Ascending aorta (tissue), 2 donors: ENCODE data around the gene HDAC10. TPM values are rescaled to one million over a fixed set of nuclear protein-coding genes. Genes with fewer than 3 reads are reported as not detected.

Source experiments
- DNase-seq, 2 donors: peaks; one replicate each; pipeline ENCODE4 v3.0.0-alpha.2; 2019; ENCODE audit warnings: low spot score in 2 of 2
- H3K27ac ChIP-seq, 2 donors: fragments of 200-600 bp; sonication (generic); one replicate each; pipeline ENCODE4 v1.5.1; 2016 to 2017; ENCODE audit warnings: mild to moderate bottlenecking in 1 of 2
- H3K27me3 ChIP-seq: fragments of 200-600 bp; sonication (generic); one replicate; pipeline ENCODE4 v1.5.1; 2017
- H3K36me3 ChIP-seq, 2 donors: fragments of 200-600 bp; sonication (generic); one replicate each; pipeline ENCODE4 v1.5.1; 2016
- H3K4me1 ChIP-seq, 2 donors: fragments of 200-600 bp; sonication (generic); one replicate each; pipeline ENCODE4 v1.5.1; 2016 to 2017; ENCODE audit warnings: mild to moderate bottlenecking in 1 of 2
- H3K4me3 ChIP-seq, 2 donors: fragments of 200-600 bp; sonication (generic); one replicate each; pipeline ENCODE4 v1.5.1; 2016 to 2017; ENCODE audit warnings: mild to moderate bottlenecking in 1 of 2
- H3K9me3 ChIP-seq, 2 donors: fragments of 200-600 bp; sonication (generic); one replicate each; pipeline ENCODE4 v1.5.1; 2016
- intact Hi-C: fragments of 100-400 bp; cut with DNase I; formaldehyde crosslinking; loops from one replicate; pipeline ENCODE4 v1.15.1; 2023
- total RNA-seq: library from RNA; depleted of rRNA; stranded (reverse); fragments of >200 nt; gene quantifications from one replicate; pipeline ENCODE4 v1.1.0, GENCODE V29; 2016
- TF ChIP-seq, protein P1 (sequence below), 3 experiments: fragments of 200-600 bp in 2 of 3; fragments of 450-650 bp in 1 of 3; sonication (generic) in 2 of 3; IDR thresholded peaks; one replicate each; pipeline ENCODE4 v1.5.1; 2016 to 2019; ENCODE audit warnings: antibody characterized with exemption in 3 of 3, mild to moderate bottlenecking in 1 of 3, moderate library complexity in 1 of 3

The HDAC10 gene
- total RNA-seq, 1 donor from 2014 or later = 73.2 TPM

DNA sequence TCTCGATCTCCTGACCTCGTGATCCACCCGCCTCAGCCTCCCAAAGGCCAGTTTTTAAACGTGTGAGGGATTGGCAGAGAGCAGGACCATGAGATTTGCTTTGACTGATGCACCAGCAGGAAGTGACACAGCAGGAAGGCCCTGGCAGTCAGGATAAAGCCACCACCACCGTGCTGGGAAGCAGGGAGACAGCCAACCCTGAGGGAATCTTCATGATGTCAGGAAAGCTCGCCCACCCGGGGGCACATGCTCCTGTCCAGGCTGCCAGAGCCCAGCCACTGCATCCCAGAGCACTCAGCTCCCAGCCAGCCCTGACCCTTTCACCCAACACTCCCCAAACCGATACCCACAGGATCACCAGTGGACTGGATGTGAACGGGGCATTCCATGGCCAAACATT lies 12.3 kb downstream of the HDAC10 start:
- TF ChIP-seq, protein P1, sequence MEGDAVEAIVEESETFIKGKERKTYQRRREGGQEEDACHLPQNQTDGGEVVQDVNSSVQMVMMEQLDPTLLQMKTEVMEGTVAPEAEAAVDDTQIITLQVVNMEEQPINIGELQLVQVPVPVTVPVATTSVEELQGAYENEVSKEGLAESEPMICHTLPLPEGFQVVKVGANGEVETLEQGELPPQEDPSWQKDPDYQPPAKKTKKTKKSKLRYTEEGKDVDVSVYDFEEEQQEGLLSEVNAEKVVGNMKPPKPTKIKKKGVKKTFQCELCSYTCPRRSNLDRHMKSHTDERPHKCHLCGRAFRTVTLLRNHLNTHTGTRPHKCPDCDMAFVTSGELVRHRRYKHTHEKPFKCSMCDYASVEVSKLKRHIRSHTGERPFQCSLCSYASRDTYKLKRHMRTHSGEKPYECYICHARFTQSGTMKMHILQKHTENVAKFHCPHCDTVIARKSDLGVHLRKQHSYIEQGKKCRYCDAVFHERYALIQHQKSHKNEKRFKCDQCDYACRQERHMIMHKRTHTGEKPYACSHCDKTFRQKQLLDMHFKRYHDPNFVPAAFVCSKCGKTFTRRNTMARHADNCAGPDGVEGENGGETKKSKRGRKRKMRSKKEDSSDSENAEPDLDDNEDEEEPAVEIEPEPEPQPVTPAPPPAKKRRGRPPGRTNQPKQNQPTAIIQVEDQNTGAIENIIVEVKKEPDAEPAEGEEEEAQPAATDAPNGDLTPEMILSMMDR (IDR thresholded peaks at IDR 0.05) = no peak
- no peak overlapping the region for H3K4me3 ChIP-seq
- no peak overlapping the region for H3K27ac ChIP-seq
- H3K36me3 ChIP-seq = peaks cover 22 to 29% of the 10 kb centered on the region in 2 donors
- DNase-seq = no peak
- no peaks in the 10 kb centered on the region for H3K9me3 ChIP-seq
- intact Hi-C loops = no loop called here
- peaks cover 8 to 26% of the 10 kb centered on the region in 2 donors for H3K4me1 ChIP-seq
- no peaks in the 10 kb centered on the region for H3K27me3 ChIP-seq

DNA sequence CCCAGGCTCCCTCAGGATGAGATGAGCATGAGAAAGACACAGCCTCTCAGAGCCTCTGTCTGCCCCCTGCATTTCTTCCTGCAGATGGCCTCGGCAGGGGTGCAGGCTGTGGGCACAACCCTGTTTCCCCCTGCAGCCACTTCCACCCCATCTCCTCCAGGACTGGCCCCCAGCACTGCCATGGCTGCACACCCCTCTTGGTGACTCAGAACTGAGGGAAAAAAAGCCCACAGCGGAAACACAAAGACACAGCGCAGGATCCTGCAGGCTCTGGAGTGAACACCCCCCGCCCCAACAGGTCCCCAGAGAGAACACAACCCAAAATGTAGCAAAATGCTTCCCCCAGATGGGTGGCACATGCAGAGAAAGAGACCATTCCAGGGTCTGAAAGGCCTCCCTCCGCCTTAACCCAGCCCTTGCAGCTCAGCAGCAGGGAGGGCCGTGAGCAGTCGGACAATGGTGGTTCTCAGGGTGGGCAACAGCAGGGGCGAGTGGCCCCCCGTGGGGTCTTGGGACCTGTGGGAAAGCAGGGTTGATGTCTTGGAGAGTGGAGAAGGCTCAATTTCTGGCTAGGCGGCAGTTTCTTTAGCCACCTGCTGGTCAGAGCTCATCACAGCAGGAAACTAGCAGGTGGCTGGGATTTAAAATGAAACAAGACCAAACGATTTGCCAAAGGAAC lies 14.2 kb downstream of the HDAC10 start:
- TF ChIP-seq, protein P1 (IDR thresholded peaks at IDR 0.05) = no peak
- peaks cover 29 to 31% of the 10 kb centered on the region in 2 donors for H3K36me3 ChIP-seq

DNA sequence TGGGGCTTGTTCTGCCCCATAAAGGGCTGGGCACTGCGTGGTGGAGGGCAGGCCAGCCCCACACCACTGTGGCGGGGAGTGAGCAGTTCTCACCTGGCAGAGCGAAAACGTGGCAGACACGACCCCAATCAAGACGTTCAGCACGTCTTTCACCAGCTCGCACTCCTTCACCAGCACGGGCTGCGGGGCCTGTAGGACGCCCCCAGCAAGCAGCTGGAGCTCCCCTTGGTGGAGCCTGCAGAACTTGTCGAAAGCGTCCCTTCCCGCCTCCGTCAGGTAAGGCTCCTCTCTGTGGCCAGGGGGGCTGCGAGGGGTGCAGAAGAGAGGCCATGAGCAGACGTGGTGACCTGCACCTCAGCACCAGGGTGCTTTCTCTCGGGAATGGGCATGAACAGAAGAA lies 17.8 kb downstream of the HDAC10 start:
- DNase-seq = no peak
- Histone ChIP-seq H3K9me3 (no peaks in the 10 kb centered on the region), H3K27ac (no peak overlapping the region), H3K27me3 (no peaks in the 10 kb centered on the region), H3K4me3 (no peak overlapping the region), H3K4me1 (no peaks in the 10 kb centered on the region), H3K36me3 (peaks cover 29 to 32% of the 10 kb centered on the region in 2 donors)
- intact Hi-C loops = no loop called here
- TF ChIP-seq, protein P1 (IDR thresholded peaks at IDR 0.05) = no peak

More for the DNA sequence above, 14.2 kb downstream of the HDAC10 start:
- intact Hi-C loops = no loop called here
- Histone ChIP-seq H3K4me1 (peaks cover 0 to 9% of the 10 kb centered on the region in 2 donors), H3K9me3 (no peaks in the 10 kb centered on the region), H3K4me3 (no peak overlapping the region), H3K27ac (no peak overlapping the region), H3K27me3 (no peaks in the 10 kb centered on the region)
- DNase-seq = no peak

DNA sequence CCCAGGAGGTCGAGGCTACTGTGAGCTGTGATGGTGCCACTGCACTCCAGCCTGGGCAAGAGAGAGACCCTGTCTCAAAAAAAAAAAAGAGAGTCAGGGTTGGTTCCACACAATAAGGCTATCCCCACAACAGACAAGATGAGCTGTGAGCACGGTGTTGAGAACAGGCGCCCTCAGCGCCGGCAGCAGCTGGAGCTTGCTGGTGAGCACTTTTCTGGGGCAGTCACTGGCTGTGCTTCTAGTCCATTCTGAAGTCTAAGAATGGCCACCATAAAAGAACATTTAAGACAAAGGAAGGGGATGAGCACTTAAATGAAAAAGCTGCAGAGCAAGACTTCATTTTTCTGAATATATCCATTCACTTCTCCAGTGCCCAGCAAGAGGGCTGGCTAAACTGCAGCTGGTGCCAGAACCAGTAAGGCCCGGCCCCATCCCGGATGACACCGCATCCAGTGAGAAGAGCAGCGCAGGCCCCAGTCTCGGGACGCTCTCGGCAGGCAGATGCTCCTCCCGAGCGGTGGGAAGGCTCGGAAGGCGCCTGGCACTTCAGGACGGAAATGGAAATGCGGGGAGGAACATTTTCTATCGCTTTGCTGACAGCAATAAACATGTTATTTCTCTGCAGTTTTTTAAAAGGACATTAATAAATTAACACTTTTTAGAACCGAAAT lies 18.4 kb downstream of the HDAC10 start:
- TF ChIP-seq, protein P1 (IDR thresholded peaks at IDR 0.05) = no peak
- no peak overlapping the region for H3K4me3 ChIP-seq
- intact Hi-C loops = no loop called here
- H3K9me3 ChIP-seq = no peaks in the 10 kb centered on the region
- no peak overlapping the region for H3K27ac ChIP-seq
- H3K36me3 ChIP-seq = peaks cover 34 to 35% of the 10 kb centered on the region in 2 donors
- DNase-seq = no peak
- H3K27me3 ChIP-seq = no peaks in the 10 kb centered on the region
- no peaks in the 10 kb centered on the region for H3K4me1 ChIP-seq

DNA sequence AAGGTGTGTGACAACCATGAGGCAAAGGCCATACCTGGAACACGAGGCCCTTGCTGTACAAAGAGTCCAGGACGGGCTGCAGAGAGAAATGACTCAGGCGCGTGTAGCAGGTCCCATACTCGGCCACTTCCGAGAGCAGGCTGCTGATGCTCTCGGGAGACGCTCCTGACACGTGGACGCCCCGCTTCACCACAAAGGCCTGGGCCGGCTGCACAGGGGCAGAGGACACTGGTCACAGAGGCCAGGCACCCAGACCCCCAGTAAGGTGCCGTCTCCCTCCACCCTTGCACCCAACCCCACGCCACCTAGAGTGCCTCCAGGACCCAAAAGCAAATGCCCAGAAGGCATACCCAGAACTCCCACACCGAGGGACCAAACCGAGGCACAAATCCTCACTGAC lies 21.7 kb downstream of the HDAC10 start:
- Histone ChIP-seq H3K27me3 (no peaks in the 10 kb centered on the region), H3K27ac (no peak overlapping the region), H3K4me1 (no peaks in the 10 kb centered on the region), H3K36me3 (peaks cover 56 to 61% of the 10 kb centered on the region in 2 donors), H3K4me3 (no peak overlapping the region), H3K9me3 (no peaks in the 10 kb centered on the region)
- intact Hi-C loops = no loop called here
- TF ChIP-seq, protein P1 (IDR thresholded peaks at IDR 0.05) = no peak
- no peak for DNase-seq
